Frontal cortex (tissue), 4 donors: ENCODE results near the gene FAM131A. TPM values are rescaled to one million over a fixed set of nuclear protein-coding genes. Genes with fewer than 3 reads are reported as not detected.

Source experiments
- DNase-seq, 2 donors: peaks; one replicate each; pipeline ENCODE4 v3.0.0; 2012; ENCODE audit warnings: low spot score in 2 of 2
- FAIRE-seq: peaks from 2 replicates; lab custom pipeline; 2012; peaks lifted over from hg19 to GRCh38; lab: Jason Lieb, UNC
- total RNA-seq: library from RNA; depleted of rRNA; stranded (reverse); fragments of >200 nt; gene quantifications from one replicate; pipeline ENCODE4 v1.2.3, GENCODE V29; 2014
- donor health status: control.
- donor health status: control.
- donor health status: control.

Gene FAM131A
- total RNA-seq, 1 donor from 2014 or later: 60.7 TPM

DNA sequence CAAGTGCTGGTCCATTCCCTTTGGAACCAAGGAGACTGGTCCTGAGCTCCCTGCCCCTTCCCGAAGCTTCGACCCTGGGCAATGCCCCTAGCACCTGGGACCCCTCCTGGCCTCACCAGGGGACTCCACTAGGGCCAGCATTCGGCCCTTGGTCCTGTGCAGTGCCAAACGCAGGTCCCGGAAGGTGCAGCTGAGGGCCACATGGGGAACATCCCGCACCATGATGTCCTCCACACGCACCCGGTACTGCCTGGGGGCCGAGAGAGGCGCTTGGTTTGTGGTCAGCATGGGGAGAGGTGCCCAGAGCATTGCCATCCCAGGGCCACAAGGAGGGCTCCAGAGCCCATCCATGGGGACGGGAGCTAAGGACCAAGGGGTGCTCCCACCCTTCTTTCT lies 16.1 kb downstream of the FAM131A start:
- FAIRE-seq: no peak
- no peak for DNase-seq

DNA sequence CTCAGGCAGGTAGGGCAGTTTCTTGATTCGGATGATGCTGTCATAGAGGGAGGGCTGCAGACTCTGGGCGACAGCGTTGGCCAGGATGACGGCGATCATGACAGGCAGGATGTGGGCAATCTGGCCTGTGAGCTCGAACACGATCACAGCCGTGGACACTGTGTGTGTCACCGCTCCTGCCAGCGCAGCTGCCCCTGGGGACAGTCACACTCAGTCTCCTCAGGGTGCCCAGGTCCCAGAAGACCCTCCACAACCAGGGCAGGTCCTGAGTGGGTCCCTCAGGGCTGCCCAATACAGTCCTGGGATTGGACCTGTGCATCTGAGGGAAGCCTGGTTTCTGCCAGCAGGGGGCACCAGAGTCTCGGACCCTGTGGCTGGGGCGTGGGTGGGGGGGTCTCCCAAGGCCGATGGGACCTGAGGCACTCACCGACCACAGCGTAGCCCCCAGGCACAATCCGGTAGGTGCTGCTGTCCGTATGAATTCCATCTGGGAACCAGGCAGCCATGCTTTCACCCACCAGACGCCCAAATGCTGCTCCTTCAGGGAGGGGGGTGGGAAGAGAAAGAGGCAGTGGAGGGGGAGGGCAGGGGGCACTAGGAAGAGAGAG lies 16.8 kb downstream of the FAM131A start:
- DNase-seq (no peak), FAIRE-seq (no peak)

DNA sequence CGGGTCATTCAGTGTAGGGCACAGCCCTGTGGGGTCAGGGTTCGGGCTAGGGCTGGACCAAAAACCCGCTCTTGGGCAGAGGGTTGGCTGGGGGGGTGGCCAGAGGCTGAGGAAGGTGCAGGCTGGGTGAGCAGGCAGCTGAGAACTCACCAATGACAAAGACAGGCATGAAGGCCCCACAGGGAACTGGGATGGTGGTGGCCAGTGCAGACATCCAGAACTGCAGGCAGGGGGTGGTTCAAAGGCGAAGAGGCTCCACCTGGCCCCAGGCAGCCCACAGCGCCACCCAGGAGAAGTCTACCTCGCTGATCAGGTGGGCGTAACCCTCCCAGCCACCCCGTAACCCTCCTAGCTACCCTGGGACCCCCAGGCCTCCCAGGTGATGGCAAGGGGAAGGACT lies 17.4 kb downstream of the FAM131A start:
- DNase-seq: no peak
- FAIRE-seq: no peak

DNA sequence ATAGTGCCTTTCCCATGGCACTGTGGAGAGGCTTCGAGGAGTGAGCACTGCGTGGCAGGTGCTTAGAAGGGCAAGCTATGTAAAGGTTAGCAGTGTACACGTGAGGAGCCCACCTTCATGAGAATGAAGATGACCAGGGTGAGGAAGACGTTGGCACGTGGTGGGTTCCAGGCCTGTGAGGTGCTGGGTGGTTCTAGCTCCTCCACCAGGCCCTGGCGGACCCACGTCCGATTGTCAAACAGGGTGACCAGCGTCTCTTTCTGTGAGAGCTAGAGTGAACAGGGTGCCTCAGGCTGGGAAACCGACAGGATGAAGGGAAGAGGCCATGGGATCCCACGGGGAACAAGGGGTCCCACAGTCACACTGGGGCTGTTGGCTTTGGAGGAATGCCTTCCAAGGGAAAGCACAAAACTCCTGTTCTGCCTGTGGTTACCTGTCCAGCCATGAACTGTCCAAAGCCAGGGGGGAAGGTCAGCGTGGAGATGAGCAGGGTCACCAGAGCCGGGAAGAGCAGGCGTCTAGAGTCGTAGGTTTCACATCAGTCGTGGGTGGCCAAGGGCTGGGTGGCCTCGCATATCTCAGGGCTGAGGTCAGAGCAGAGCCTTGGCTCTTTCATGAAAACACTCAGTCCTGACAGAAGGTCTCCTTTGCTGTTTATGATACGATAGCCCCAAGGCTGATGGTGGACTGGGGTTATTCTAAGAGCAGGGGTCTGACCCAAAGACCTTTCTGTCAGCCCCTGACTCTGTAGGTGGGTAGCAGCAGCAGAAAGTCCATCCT lies 18.1 kb downstream of the FAM131A start:
- FAIRE-seq (no peak), DNase-seq (no peak)

DNA sequence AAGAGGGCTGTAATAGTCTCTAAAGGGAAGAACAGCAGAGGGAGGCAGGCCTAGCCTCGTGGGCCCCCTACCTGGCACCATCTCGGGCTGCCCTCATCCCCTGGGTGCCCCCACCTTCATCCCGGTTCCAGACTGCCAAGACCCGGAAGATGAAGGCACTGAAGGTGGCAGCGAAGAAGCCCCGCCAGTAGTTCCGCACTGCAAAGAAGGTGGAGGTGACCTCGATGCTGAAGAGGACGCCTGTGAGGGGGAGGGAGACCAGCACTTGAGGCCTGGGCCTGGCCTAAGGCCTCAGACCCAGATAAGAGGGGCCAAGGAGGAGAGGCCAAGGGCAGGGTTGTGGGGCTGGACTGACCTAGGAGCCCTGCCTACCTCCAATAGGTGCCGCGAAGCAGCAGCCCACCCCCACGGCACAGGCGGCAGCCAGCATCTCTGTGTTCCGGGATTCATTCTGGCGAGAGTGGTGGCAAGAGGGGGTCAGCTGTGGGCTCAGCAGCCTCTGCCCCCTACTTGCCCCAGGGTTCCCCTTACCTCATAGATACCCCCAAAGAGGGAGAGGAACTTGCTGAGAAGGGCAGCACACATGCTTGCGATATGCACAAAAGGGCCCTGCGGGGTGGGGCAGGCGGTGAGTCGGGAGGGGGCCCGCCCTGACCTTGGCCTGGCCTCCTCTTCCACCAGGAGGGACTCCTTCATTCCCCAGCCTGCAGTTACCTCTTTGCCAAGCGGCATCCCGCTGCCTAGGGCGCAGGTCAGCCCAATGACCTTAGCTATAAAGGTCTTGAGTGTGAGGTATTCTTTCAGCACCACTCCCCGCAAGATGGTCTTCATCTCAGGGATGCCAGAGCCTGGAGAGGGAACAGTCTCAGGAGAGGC lies 20.1 kb downstream of the FAM131A start:
- DNase-seq (no peak), FAIRE-seq (no peak)

DNA sequence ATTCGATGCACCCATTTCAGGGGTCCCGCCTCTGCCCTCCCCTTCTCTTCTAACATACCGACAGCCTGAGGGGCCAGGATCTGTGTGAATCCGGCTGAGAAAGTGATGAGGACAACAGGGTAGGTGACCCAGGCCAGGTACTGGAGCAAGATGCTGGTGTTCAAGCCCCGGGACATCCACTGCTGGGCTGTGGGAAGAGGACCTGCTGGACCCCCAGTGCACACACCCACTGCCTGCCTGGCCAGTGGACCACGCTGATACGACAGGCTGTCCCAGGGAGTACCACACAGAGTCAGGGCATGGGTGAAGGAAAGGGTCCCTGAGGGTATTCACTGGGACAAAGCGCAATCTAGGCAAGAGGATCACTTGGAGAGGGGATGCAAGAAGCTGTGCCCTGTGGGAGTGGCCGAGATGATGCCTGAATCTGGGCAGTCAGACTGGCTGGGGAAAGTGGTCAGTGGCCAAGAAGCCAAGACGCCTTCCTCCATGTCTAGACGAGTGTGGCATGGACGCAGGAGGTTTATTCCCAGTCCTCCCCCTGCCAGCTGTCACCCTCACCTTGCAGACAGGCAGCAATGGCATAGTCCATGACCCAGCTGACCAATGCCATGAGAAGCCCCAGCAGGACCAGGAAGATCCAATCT lies 20.8 kb downstream of the FAM131A start:
- FAIRE-seq (no peak), DNase-seq (no peak)

DNA sequence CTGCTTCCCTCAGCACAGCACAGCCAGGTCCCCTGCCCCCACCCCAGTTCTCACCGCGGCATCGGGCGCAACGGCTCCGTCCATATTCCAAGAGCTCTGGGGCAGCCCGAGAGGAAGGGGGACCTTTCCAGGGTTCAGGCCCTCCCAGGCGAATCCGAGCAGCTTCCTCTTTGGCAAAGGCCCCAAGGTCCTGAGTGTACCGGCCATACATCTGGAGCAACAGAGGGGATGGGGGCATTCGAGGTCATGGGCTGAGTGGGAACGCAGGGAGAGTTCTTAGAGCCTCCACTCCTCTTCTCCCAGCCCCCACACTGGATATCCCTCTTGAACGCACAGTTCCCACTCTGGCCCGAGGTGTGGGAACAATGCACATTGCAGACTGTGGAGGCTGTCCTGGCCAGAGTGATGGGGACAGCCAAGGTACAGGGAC lies 21.5 kb downstream of the FAM131A start:
- FAIRE-seq (no peak), DNase-seq (no peak)

DNA sequence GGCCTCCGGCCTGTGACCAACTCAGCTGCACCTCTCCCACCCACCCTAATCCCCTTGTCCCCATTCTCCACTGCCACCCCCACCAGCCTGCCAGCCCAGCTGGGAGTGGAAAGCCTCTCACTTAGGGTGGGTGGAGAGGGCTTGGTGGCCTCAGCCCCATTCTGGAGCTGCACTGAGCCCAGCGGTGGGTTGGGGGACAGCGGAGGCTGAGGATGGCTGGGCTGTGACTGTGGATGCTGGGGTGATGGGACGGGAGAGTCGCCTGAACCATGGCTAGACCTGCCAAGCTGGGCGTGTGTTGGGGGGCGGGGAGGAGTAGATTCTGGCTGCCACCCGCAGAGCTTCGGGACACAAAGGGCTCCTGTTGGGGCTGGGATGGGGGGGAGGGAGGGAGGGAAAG lies 22.2 kb downstream of the FAM131A start:
- DNase-seq: no peak
- no peak for FAIRE-seq

DNA sequence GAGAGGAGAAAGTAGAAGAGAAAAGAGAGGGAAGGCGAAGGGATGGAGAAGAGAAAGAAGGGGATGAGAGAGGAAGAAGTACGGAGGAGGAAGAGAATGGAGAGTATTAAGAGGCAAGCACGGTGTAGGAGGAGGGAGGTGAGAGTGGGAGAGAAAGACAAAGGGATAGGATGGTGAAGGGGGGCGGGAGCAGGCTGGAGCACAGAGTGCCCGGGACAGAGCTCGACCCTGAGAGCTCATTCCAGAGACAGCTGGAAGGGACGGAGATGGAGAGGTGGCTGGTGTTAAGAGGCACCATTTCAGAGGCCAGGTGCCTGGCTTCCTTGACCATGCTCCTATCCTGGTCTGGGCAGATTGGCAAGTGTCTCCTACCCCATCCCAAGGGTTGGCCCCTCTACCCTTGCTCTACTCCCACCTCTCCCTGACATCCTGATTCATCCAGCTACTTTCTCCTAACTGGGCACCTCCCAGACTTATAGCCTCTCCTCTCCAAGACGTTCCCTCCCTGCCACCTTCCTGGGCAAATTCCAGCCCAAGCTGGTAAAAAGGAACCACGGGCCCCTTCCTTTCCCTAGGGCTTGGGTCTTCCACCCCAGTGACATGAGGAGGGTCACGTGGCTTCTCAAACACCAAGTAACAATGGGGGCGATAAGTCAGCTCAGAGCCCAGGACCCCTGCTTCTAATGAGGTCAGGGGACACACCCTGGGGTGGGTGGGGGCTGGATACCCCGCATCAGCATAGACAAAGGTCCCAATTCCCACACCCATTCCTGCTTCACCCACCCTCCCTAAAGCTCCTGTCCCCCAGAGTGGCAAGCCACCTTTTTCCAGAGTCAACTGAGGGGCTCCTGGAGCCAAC lies 22.9 kb downstream of the FAM131A start:
- FAIRE-seq (no peak), DNase-seq (no peak)

DNA sequence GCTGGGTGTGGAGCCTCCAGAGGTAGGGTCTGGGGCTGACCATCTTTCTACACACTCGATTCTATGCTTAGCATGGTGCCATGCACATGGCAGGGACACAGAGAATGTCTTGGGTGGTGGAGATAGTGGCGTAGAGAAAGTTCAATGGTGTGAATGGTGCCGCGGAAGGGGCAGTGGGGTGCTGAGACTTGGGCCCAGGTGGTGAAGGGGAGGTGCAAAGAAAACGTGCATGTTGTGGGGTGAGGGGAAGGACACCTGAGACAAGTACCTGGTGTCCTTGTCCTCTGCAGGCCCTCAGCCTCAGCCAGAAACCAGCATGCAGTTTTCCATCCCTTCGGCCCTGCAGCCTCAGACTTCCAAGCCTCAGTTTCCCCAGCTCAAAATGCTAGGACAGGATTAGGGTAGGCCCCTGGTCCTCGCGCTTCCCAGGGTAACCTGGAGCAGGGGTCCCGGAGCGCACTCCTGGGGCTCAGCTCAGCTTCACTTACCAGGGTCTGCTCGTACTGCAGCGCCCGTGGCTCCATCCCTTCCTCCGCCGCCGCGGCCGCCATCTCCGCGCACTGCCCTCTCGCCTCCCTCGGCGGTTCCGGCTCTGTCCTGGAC lies 23.6 kb downstream of the FAM131A start:
- FAIRE-seq (no peak), DNase-seq (no peak)

DNA sequence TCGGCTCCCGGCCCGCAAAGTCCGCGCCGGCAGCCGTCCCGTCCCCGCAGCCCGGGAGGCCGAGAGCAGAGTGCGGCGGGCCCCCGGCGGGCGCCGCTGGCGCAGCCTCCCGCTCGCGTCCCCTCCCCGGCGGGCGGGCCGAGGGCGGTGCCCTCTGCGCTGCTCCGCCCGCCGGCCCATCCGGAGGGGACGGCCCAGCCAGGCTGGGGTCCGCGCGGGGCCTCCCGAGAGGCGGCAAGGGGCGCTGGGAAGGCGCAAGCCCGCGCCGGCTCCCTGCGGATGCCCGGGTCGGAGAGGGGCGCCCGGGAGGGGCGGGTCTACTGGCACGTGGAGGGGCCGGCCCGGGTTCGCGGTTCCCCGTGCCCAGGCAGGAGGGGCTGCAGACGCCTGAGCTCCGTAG lies 24.1 kb downstream of the FAM131A start, which contains the start of the genes CLCN2 and POLR2H:
TSS of gene CLCN2 (minus strand) at position 74 of the 400 bp plus-strand sequence. CDS start 126 bp downstream, outside the sequence.
TSS of gene POLR2H (plus strand) at position 179 of the 400 bp plus-strand sequence. CDS start 1,783 bp downstream, outside the sequence.
- DNase-seq (peak; percentile 72 to 83), FAIRE-seq (no peak)

DNA sequence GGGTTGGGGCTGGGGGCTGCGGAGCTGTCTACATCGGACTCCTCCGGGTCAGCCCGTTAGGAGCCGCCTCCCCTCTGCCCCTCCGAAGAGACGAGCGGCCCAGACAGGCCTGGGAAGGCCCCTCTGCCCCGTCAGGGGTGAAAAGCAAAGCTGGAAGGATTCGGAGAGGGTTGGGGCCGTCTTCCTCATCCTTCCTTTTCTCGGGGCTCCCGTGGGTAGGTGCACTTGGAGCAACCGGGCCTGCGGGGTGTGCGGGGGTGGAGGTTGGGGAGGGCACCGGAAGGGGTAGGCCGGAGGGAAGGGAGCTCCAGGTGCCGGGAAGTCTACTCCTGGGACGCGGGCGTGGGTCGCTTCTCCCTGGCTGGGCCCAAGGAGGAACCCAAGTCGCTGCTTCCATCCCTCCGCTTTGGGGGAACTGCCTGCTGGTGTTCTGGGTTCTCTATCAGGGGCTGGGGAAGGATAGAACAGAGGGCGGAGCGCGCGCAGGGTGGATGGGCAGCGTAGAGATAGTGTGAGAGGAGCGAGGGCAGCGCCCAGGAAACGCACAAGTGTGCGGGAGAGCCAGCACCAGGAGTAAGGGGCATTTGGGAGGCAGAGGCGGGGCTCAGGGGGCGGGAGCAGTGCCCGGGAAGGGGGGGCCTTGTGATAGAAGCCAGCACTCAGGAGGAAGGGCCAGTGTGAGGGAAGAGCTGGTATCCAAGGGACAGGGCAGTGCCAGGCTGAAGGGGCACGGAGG lies 24.7 kb downstream of the FAM131A start:
- DNase-seq (peak; percentile 64 to 70), FAIRE-seq (no peak)

DNA sequence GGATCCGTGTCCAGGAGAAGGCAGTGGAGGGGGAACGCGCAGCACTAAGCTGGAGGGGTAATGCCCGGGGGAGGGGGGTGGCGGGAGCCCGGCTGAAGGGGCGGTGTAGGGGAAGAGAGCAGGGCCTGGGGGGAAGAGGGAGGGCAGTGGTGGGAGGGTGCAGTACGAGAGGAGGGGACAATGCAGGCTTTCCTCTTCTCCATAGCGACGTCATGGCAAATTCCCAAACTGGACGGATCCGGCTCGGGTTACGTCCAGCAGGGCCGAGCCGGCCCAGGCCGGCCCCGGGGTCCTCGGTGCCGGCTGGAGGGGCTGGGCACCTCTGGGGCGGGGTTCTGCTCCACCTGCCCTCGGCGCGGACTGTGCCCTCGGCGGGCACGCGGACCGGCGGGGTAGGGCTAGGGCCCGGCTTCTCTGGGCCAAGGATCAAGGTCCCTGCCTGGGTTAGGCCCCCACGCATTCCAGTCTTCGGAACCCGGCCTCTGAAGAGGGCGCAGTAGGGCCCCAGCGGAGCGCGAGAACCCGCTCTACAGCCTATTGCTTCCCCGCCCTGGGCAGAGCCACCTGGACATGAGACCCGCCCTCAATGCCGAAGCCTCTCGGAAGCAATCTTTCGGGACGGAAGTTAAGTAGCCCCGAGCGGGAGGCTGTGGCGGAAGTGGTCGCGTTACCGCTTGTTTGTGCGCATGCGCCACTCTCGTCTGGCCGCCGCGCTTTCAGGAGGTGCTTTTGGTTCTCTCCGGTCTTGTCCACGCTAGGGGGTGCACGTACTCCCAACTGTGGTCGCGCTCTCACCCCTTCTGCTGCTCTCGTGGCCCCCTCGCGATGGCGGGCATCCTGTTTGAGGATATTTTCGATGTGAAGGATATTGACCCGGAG lies 25.5 kb downstream of the FAM131A start:
- peak; percentile 84 to 89 for DNase-seq
- FAIRE-seq: no peak

DNA sequence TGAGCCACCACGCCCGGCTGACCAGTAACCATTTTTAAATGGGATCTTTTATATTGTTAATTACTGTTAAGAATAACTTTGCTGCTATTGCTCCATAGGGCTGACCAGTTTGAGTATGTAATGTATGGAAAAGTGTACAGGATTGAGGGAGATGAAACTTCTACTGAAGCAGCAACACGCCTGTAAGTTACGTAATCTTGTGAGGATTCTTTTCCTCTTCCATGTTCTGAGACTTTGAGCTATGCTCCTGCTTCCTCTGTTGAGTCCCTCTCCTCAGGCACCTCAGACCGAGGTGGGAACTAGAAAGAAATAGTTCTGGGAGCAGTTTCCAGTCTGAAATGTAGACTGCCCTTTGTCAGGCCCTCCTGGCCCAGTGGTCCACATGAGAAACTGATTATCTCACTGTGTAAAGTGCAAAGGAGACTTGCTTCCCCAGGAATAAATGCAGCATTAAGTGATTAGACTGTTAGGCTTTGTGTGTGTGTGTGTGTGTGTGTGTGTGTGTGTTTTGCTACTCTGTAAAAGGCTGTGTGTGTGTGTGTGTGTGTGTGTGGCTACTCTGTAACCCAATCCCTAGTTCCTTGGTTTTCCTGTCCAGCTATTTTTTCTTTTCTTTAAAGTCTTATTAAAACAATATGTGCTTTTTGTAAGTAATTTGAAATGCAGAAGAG lies 29.4 kb downstream of the FAM131A start:
- FAIRE-seq: no peak
- no peak for DNase-seq

DNA sequence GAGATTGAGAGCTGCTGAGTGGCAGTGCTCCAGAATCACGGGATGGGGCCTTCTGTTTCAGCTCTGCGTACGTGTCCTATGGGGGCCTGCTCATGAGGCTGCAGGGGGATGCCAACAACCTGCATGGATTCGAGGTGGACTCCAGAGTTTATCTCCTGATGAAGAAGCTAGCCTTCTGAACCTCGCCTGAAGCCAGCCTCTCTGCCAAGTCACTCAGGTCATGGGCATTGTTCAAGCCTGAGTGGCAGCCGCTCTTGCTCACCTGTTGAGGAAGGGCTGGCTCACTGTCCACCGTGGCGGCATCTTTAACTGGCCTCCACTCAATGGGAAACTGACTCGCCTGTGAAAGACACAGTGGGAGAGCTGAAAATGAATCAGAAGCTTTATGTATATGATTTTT lies 30.7 kb downstream of the FAM131A start:
- no peak for FAIRE-seq
- DNase-seq: no peak

DNA sequence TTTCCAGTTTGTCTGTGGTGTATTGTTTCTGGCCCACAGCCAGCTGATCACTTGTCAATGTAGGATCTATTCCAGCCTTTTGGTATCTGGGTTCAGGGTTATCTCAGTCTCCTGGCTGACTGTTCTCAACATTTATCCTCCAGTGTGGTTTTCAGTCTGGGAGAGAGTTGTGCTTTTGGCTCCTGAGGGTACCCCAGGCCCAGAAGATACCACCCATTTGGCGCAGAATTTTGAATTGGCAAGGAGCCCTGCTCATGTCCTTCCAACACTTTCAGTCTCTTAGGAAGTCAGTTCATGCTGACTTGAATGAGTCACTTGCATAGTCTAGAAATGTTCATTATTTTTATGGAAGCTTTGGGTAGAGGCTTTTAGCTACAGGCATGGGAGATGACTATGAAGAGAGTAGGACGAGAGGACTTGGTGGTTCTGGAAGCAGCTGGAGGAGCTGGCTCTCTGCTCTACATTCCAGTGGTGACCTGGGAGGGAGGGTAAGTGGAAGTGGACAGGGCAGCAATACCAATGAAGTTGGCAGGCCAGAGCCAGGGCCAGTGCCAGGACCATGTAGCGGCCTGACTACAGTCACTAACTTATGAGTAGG lies 31.3 kb downstream of the FAM131A start:
- no peak for FAIRE-seq

More for the DNA sequence above, 31.3 kb downstream of the FAM131A start:
- DNase-seq: no peak
